GM23338 (cell line): ENCODE data around the gene NBPF1.
"Not testable (repeated sequence)": the region's sequence is repeated elsewhere in the genome, so short reads cannot be mapped to it uniquely, and the experiment has no call there.

Source experiments
- ETS1 ChIP-seq: IDR thresholded peaks from 2 replicates; pipeline ENCODE4 v1.6.1; 2016; ENCODE audit warnings: antibody characterized with exemption
- EZH2 ChIP-seq: fragments of 200-600 bp; sonication (generic); IDR thresholded peaks from one replicate; pipeline ENCODE4 v1.8.0; 2017; ENCODE audit warnings: antibody characterized with exemption, mild to moderate bottlenecking, low read depth; ENCODE audit not compliant: unreplicated experiment
- EZH2phosphoT487 ChIP-seq: fragments of 200-600 bp; sonication (generic); IDR thresholded peaks from one replicate; pipeline ENCODE4 v1.8.1; 2018; ENCODE audit warnings: antibody characterized with exemption; ENCODE audit not compliant: unreplicated experiment
- POLR2AphosphoS5 ChIP-seq: IDR thresholded peaks from 2 replicates; pipeline ENCODE4 v1.6.1; 2016; ENCODE audit warnings: antibody characterized with exemption, low read depth
- REST ChIP-seq: IDR thresholded peaks from one replicate; pipeline ENCODE4 v1.6.1; 2018; ENCODE audit warnings: antibody characterized with exemption; ENCODE audit not compliant: unreplicated experiment
- STAT1 ChIP-seq: IDR thresholded peaks from one replicate; pipeline ENCODE4 v1.6.1; 2016; ENCODE audit warnings: antibody characterized with exemption; ENCODE audit not compliant: unreplicated experiment
- ZNF462 ChIP-seq: fragments of 250-450 bp; sonication (Bioruptor Pico); IDR thresholded peaks from 2 replicates; pipeline ENCODE4 v1.5.0; 2020; ENCODE audit warnings: mild to moderate bottlenecking, moderate library complexity
- TF ChIP-seq, protein P1 (sequence below), 2 experiments: fragments of 200-600 bp in 1 of 2; sonication (generic) in 1 of 2; conservative IDR thresholded peaks; 2 replicates each; pipeline versions ENCODE4 v1.5.1 to v1.6.1; 2016 to 2017; ENCODE audit warnings: antibody characterized with exemption in 2 of 2, low read depth in 2 of 2, mild to moderate bottlenecking in 2 of 2, moderate library complexity in 1 of 2

DNA sequence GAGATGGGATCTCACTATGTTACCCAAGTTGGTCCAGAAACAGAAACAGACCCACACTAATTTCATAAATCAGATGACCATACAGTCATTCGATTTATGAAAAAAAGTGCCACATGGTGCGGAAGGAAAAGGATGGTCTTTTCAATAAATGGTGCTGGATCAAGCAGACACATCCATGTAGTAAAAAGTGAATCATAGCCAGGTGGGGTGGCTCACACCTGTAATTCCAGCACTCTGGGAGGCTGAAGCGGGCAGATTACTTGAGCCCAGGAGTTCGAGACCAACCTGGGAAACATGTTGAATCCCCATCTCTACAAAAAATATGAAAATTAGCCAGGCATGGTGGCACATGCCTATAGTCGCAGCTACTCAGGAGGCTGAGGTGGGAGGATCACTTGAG, 2.8 kb downstream of the NBPF1 start:
- TF ChIP-seq, protein P1, sequence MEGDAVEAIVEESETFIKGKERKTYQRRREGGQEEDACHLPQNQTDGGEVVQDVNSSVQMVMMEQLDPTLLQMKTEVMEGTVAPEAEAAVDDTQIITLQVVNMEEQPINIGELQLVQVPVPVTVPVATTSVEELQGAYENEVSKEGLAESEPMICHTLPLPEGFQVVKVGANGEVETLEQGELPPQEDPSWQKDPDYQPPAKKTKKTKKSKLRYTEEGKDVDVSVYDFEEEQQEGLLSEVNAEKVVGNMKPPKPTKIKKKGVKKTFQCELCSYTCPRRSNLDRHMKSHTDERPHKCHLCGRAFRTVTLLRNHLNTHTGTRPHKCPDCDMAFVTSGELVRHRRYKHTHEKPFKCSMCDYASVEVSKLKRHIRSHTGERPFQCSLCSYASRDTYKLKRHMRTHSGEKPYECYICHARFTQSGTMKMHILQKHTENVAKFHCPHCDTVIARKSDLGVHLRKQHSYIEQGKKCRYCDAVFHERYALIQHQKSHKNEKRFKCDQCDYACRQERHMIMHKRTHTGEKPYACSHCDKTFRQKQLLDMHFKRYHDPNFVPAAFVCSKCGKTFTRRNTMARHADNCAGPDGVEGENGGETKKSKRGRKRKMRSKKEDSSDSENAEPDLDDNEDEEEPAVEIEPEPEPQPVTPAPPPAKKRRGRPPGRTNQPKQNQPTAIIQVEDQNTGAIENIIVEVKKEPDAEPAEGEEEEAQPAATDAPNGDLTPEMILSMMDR (conservative IDR thresholded peaks at IDR 0.05; ENCODE audit: low read depth in 2 of 2), result not testable (repeated sequence)
- TF ChIP-seq POLR2AphosphoS5; EZH2; ZNF462 (CRISPR knock-in tag); REST; STAT1; ETS1; EZH2phosphoT487: not testable (repeated sequence)
